HG02885 (cell line): ENCODE results near the gene RAP1GAP.

ENCODE experiments used
- ATAC-seq: cut with Tn5 transposase; IDR thresholded peaks from one replicate; pipeline ENCODE4 v1.9.1; 2021; ENCODE audit warnings: mild to moderate bottlenecking; ENCODE audit not compliant: unreplicated experiment, poor library complexity

Gene RAP1GAP

DNA sequence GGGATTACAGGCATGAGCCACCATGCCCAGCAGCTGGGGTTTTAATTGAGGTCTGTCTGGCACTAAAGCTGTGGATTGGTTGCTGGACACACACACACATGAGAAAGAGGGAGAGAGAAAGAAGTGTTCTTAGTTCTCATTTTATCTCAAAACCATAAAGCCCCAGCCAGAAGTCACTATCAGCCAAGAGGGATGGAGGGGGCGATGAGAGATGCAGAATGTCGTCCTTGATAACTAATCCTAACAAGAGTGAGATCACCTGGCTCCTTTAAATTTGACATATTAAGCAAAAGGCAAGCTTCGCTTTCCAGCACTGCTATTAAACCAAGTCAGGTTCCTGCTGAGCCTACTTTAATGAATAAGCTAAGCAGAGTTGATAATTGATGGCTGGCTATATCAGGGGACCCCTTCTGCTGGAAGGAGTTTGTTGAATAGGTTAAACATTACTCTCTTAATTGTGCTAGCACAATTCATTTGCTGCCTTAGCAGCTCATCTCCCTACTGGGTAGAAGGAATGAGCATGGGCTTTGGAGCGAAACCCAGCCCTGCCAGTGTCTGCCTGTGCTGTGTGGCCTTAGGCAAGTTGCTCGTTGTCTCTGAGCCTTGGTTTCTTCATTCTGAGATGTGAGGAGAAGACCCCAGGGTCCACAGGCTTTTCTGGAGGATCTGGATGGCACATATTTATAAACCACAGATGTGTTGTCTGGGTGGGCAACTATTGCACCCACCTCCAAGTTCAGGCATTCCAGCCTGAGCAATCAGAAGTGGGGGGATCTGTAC is 109.2 kb downstream of the RAP1GAP start:
- no peak for ATAC-seq

DNA sequence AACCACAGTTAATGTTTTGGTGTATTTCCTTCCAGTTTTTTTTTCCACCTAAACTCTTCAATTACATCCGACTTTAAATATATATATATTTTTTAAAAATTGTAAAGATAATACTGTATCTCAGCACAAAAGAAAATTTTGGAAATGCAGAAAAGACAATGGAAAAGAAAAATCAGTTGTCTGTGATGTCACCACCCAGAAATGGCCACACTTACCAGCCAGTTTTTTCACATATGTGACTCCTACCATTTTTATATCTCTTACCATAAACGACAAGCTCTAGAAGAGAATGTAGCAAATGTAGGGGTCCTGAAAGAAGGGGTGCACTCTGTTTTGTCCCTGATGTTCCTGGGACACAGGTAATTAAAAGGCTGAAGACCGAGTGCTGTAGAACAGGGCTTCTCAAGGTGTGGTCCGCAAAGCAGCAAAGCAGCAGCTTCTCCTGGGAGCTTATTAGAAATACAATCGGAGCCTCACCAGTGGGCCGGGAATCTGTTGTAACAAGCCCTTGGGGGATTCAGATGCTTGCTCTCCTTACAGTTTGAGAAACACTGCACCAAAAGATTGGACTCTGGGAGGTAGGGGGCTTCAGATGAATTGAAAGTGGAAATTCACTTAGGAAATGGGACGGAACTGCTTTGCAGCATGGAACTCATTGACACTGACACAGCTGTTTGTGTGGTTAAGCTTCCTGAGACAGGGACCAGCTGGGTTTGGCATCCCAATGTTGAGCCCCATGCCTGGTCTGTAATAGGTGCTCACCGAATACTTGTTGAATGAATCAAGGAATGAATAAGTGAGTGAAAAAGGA is 115.8 kb downstream of the RAP1GAP start:
- no peak for ATAC-seq

DNA sequence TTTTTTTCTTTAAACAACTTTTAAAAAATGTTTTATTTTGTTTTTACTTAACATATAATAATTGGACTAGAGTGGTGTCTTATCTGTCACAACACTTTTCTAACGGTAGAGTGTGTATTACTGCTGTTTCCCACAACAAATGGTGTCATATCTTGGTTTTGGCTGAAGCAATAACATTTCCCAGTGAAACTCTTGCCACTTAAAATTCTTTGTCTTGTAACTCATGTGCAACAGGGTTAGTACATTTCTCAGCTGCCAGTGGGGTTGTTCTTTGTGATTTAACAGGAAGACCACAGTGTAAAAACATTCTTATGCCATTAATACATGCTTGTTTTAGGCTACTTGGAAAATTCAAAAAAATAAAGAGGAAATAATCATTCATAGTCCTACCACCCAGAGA is 116.4 kb downstream of the RAP1GAP start:
- ATAC-seq = no peak

DNA sequence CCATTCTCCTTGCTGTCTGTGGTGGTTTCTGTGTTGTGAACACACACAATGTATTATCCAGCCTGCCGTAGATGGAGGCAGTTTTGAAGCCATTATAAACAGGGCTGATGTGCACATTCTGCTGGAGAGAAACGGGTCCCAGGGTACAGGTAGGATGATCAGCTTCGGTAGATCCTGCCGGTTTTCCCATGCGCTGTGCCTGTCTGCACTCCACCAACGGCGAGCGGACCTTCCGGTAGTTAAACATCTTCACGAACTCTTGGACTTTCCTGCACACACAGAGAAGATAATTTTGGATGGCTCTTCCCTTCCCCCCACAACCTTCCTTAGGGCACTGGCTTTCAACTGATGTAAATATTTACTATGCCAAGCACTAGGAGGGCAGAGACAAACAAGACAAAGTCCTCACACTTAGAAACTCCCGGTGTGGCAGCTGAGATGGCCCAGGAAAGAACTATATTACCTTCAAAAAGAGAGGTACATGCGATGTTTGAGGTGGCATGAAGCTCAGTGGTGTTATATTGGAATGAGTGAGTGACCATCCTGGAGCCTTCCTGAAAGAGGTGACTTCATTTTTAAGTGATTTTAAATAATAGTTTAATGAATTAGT is 118.2 kb downstream of the RAP1GAP start:
- ATAC-seq = no peak

DNA sequence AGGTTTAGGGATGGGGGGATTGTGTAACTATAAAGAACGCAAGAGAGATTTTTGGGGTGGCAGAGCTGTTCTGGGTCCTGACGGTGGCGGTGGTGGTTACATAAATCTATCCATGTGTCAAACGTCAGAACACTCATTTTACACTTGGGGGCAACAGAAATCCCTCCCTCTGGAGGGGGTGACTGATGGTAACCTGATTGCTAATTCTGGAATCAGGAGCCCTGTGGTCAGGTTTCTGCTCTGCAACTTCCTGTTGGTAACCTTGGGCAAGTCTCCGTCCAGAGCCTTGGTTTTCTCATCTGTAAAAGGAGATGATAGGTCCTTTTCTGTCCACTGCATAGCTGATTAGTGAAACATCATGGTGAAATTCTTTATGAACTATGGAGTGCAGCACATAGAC is 119.1 kb downstream of the RAP1GAP start:
- no peak for ATAC-seq

DNA sequence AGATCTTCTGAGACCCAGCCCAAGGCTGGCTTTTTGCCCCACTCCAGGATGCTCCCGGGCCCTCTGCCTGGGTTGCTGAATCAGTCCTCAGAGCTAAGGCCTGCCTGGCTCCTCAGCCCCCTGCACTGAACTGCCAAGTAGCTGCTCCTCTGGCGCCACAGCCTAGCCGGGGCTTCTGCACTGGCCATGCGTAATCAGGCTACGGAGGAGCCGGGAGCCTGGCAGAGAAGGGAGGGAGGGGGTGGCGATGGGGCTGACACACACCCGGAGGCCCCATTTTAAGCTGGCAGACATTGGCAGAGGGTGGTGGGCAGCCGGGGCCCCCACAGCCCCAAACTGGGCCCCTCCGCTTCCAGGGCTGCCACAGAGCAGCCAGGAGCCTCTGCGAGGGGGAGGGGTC is 121.3 kb downstream of the RAP1GAP start:
- ATAC-seq = no peak
